Left cardiac atrium (tissue), 4 donors: Measurements from ENCODE around the gene NUP62. TPM values are rescaled to one million over a fixed set of nuclear protein-coding genes. Genes with fewer than 3 reads are reported as not detected.

ENCODE experiments used
- ATAC-seq, 2 donors: fragments of 200-7000 bp; cut with Tn5 transposase; one replicate each; pipeline ENCODE4 v1.9.1; 2020; ENCODE audit warnings: mild to moderate bottlenecking in 2 of 2, moderate library complexity in 2 of 2
- DNase-seq: peaks from one replicate; pipeline ENCODE4 v3.0.0-alpha.2; 2020
- intact Hi-C, 2 donors: fragments of 100-400 bp; cut with DNase I; formaldehyde crosslinking; loops; one replicate each; pipeline versions ENCODE4 v1.14.1 to v1.15.1; 2022 to 2023
- total RNA-seq, 2 donors: library from RNA; stranded (reverse); fragmentation: NEBNext Ultra II Directional; extraction: Animal tissue kit (Norgen Biotek cat#: 25700); gene quantifications; one replicate each; pipeline ENCODE4 v1.2.1, GENCODE V29; 2021
- donor health status: DM: no; HTN: yes; CAD: no.
- donor health status: DM: no; HTN: yes; CAD: no; lungs with severe emphysema.
- donor health status: DM: yes; HTN: yes; CAD: no.
- donor health status: Dilated cardiomyopathy.

NUP62 gene
- total RNA-seq, 2 donors from 2014 or later = 28.1 to 29.8 TPM

GRCh38 chr19:49912965-49913685, 16.2 kb downstream of the NUP62 start:
- DNase-seq (no peak), ATAC-seq (no peak)
- intact Hi-C loops = no loop called here

DNA sequence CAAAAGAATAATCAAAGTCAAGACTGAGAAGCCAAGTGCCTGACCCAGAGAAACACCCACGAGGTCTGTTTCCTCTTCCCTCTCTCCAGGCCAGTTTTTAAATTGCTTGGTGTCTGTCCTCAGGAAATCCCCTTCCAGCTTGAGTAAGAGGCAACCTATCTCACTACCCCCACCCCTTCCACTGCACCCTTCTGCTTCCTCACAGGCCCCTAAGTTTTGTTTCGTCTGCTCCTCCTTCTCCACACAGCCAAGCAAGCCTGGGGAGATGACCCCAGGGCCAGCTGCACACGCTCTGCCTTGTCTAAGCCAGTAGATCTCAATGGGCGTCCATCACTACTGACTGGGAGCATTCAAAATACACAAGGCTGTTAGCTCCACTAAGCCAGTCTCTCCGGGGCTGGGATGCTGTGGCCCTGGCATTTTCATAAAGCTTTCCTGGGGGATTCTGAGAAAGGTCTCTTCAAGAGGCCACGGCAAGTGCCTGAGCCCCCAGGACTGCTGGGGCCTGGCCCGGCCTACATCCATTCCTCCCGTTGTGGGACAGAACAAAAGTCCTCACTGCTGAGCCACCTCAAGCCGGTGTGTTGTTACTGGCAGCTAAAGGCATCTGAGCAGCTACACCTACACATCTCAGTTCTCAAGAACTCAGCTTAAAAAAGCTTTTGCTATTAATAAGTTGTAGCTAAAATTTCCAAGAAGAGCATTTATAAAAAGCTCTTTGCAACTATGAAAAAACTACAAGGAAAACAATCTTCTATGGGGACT, 17.7 kb downstream of the NUP62 start:
- peak; percentile 41 to 45 for ATAC-seq
- no peak for DNase-seq
- intact Hi-C loops = no loop called here

- ATAC-seq (no peak), DNase-seq (no peak)
- intact Hi-C loops = no loop called here
These were observed 19.1 kb downstream of the NUP62 start for GRCh38 chr19:49910179-49910578.

GRCh38 chr19:49908480-49909420, 20.6 kb downstream of the NUP62 start:
- ATAC-seq = no peak
- no peak for DNase-seq
- intact Hi-C loops = no loop called here

DNA sequence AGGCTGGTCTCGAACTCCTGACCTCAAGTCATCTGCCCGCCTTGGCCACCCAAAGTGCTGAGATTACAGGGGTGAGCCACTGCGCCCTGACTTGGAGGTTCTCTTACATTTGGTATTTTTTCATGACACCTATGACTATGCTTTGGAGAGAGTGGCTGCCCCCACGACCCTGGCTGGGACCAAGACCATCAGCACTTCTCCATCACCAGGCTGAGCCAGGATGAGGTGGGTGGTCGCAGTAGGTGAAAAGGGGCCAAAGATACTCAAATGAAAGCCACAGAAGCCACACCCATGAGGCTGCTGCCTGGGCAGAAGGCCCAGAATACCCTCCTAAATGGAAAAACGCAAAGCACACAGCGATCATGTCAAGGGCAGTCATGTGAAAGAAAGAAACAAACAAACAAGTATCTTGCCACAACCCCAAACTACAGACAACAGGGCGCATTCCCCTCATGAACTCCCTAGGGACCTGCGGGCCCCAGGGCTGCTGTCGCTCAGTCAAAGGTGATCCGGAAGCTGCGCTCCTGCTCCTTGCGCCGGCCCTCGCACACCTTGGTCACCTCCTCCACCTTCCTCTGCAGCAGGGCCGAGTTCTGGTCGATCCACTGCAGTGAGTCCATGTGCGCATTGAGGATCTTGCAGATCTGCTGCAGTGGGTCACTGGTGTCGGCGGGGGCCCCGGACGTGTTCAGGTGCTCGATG, 21.4 kb downstream of the NUP62 start:
- no peak for DNase-seq
- ATAC-seq = no peak
- intact Hi-C loops = no loop called here

DNA sequence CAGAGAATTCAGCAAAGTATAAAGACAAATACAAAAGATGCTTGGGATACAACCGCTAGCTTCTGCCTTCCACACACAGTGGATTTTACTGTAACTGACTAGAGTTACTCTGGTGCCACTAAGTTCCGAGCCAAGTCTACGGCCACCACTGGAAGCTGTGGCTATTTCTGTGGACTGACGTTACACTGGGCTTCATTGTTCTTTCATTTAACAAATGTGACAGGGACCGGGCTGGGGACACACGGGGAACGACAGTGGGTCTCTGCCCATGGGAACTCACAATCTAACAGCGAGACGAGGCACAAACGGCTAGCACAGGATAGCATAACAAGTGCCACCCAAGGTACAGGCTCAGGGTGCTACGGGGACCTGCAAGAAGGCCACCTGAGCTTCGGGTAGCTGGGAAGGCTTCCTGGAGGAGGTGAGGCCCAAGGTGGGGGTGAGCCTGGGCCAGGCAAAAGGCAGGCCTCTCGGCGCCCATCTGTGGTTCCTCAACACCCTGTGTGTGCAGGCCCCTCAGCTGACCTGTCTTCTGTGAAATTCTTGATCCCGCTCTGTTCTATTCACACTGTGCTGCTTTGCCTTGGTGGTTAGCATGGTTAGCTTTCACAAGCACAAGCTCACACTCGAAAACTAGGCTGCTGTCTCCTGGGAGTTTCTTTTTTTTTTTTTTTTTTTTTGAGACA, 22.3 kb downstream of the NUP62 start:
- ATAC-seq = no peak
- DNase-seq = no peak
- intact Hi-C loops = no loop called here

DNA sequence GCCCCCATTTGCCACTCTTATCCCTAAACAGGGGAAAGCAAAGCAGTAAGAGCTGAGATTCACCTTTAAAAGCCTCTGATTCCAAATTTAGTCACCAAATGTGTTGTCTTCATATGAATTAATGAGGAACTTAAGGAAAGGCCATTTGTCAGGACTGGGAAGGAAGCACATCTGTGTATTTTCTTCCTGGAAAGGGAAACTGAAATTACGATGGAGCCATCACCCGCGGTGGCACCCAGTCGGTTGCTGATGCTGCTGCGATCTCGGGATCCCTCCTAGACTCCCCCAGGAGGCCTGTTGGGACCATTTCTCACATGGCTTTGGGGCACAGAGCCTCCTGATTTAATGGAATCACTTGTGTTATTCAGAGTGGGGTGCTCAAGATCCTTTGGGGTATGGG, 25.2 kb downstream of the NUP62 start:
- intact Hi-C loops = no loop called here
- ATAC-seq (peak in 1 of 2 donors; percentile 19), DNase-seq (no peak)

DNA sequence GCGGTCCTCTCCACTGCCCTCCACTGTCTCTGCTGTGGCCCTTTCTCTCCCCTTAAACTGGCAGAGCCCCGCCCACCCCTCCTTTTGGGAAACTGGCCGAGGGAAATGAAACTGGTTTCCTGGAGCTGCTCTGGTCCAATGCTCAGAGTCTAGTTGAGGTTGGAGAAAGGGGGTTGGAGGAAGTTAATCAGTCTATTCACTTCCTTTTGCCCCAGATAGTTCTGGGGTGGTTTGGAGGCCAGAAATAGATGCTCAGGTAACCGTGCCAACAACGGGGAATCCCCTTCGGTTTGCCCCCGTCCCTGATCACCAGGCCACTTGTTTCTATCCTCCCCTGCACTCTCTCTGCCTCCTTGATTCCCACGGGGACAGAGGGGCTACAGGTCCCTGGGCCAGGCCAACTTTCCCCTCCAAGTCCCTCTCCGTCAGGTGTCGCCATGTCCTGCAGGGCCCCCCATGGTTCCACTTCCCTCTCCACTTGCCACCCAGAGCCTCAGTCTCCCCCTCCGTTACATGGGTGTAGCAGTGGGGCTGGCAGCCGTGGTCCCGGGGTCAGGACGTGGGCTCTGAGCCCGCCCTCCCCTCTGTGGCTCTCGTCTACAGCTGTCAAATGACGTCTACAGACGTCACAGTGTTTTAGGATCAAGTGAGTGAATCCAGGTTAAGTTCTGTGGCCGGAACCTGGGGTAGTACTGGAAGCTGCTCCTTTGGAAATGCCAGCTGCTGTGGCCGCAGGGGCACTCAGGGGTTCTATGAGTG, 32.3 kb downstream of the NUP62 start, which contains the start of gene IL4I1:
IL4I1 (minus strand) TSS at position 25 of the 759 bp plus-strand sequence. CDS start 727 bp downstream, outside the sequence.
- DNase-seq (no peak), ATAC-seq (peak; percentile 45 to 49)
- intact Hi-C loops = no loop called here

- DNase-seq (no peak), ATAC-seq (no peak)
- intact Hi-C loops = no loop called here
These were observed 33.6 kb downstream of the NUP62 start for GRCh38 chr19:49895566-49896297.

DNA sequence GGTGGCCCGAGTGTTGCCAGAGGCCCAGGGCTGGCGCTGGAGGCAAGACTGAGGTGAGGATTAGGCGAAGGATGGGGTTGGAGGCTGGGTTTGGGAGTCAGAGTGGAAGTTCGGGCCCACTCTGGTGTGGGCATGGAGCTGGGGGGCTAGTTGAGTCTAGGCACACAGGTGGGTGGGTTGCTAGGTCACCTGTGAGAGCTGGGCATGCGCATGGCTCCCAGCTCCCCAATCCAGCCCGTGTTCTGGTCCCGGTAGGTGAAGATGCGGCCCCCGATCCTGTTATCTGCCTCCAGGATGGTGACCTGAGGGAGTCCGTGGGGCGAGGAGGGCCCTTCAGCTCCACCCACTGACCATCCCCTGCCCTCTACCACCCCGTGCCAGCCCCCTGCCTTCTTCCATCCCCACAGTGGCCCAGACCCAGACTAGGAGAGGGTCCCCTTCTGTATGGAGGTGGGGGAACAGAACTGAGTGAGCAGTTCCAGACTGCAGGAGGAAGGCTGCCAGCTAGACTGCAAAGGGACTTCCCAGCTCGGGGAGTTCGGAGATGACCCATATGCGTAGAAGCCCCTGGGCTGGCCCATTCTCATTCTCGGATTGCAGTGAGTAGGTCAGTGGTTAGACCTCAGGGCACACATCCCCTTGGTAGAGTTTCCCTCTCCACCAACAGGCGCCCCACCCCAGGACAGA, 34.3 kb downstream of the NUP62 start:
- intact Hi-C loops = no loop called here
- DNase-seq = no peak
- ATAC-seq = no peak

DNA sequence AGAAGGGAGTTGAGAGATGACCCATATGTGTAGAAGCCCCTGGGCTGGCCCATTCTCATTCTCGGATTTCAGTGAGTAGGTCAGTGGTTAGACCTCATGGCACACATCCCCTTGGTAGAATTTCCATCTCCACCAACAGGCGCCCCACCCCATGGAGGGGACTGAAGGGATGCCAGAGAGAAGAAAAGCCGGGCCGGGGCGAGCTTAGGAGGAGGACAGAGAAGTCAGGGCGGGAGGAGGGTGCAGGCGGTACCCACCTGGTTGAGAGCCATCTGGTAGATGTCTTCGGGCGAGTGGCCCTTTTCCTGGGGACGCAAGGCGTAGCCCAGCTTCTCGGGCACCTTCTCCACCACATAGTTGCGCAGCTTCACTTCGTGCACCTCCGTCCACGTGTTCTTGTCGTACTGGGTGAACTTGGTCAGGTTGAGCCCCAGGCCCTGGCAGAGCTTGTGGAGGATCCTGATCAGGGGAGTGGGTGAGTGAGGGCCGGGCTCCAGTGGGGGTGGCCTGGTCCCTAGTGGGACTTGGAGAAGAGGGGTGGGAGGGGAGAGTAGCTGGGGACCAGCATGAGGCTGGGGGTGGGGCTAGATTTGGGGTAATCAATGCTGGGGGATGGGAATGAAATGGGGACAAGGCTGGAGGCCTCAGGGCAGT, 35.2 kb downstream of the NUP62 start:
- intact Hi-C loops = no loop called here
- ATAC-seq = no peak
- no peak for DNase-seq

GRCh38 chr19:49892716-49893115, 36.6 kb downstream of the NUP62 start:
- DNase-seq (no peak), ATAC-seq (no peak)
- intact Hi-C loops = no loop called here

DNA sequence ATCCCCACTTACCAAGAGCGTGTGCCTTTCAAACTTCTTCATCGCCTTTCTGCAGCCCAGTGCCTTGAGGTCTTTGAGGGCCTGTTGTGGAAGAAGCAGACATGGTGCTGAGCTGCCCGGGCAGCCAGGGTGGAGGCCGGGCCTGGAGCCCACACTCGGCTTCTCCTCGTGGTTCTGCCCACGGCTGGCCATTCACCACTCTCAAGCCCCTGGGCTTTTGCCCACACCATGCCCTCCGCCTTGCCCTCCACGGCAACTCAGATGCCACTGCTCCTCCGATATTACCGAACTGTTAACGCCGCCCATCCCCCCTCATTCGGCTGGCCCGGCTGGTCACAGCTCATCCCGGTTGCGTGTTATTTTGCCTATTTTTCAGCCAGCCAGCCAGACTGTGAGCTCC, 37.9 kb downstream of the NUP62 start:
- DNase-seq (no peak), ATAC-seq (no peak)
- intact Hi-C loops = no loop called here

DNA sequence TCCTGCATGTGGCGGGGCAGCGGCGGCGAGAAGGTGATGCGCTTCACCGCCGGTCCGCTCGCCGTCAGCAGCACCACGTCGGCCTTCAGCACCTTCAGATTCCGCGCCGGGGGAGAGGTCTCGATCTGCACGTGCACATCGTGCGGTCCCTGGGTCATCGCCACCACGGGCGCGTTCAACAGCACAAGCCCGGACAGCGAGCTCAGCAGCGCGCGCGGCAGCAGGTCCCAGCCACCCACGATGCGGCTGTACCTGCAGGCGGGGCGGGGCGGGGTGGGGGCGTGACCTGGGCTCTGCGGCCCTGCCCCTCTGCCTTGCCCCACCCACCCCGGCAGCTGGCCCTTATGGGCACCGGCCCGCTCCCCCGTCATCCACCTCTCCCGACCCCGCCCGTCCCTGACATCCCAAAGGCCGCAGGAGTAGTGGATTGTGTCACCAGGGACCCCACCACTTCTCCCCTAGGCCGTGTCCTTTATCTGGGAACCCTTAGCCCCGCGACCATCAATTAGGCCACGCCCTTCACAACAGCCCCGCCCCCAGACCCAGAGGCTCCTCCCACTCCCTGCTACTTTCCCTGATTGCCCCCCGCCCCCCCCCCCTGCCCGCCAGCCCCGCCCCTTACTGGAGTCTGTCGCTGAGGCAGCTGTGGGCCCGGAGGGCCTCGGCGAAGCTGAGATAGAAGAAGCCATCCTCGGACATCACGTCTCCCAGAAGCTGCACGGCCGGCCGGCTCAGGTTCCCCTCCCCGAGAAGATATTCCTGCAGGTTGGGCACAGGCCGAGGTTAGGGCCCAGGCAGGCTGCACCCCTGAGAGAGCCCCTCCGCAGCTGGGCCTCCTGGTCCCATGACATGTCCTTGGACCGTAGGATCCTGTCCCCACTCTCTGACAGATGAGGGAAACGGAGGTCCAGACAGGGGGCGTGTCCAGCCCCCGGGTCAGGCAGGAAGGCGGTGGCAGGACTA, 38.7 kb downstream of the NUP62 start:
- intact Hi-C loops = no loop called here
- ATAC-seq (peak; percentile 31 to 50), DNase-seq (no peak)
